Stomach (tissue), 9 donors: Measurements from ENCODE around the gene AP3B1. TPM values are rescaled to one million over a fixed set of nuclear protein-coding genes. Genes with fewer than 3 reads are reported as not detected.
"Not testable (repeated sequence)": the region's sequence is repeated elsewhere in the genome, so short reads cannot be mapped to it uniquely, and the experiment has no call there.

ENCODE experiments used
- DNase-seq, 2 donors: peaks; one replicate each; pipeline versions ENCODE4 v3.0.0 to v3.0.0-alpha.2; 2013 to 2019
- H3K27ac ChIP-seq, 5 donors: fragments of 200-600 bp in 4 of 5; sonication (generic) in 4 of 5; one replicate each; pipeline ENCODE4 v1.5.1; 2013 to 2019; ENCODE audit warnings: mild to moderate bottlenecking in 1 of 5, moderate library complexity in 1 of 5
- H3K27me3 ChIP-seq, 3 donors: fragments of 200-600 bp; sonication (generic); one replicate each; pipeline ENCODE4 v1.5.1; 2017 to 2019; ENCODE audit warnings: mixed run types in 1 of 3
- H3K36me3 ChIP-seq, 4 donors: fragments of 200-600 bp; sonication (generic); 1 replicate in 3 of 4; 2 replicates in 1 of 4; pipeline ENCODE4 v1.5.1; 2016 to 2019
- H3K4me1 ChIP-seq, 4 donors: fragments of 200-600 bp; sonication (generic); one replicate each; pipeline ENCODE4 v1.5.1; 2016 to 2019
- H3K4me3 ChIP-seq, 4 donors: fragments of 200-600 bp; sonication (generic) in 3 of 4; one replicate each; pipeline ENCODE4 v1.5.1; 2016 to 2019; ENCODE audit warnings: mild to moderate bottlenecking in 1 of 4
- H3K9me3 ChIP-seq, 4 donors: fragments of 200-600 bp; sonication (generic); one replicate each; pipeline ENCODE4 v1.5.1; 2016 to 2019
- CTCF ChIP-seq, 7 experiments: fragments of 450-650 bp in 4 of 7; fragments of 200-600 bp in 3 of 7; sonication (generic) in 3 of 7; IDR thresholded peaks; one replicate each; pipeline ENCODE4 v1.5.1; 2016 to 2019; ENCODE audit warnings: antibody characterized with exemption in 7 of 7, control low read depth in 2 of 7, mild to moderate bottlenecking in 1 of 7
- EP300 ChIP-seq: sonication (generic); formaldehyde crosslinking; IDR thresholded peaks from one replicate; pipeline ENCODE4 v1.6.1; 2017; ENCODE audit warnings: antibody characterized with exemption
- POLR2A ChIP-seq, 4 donors: fragments of 450-650 bp; IDR thresholded peaks; one replicate each; pipeline ENCODE4 v1.6.1; 2016; ENCODE audit warnings: antibody characterized with exemption in 4 of 4, control low read depth in 2 of 4, mild to moderate bottlenecking in 1 of 4, moderate library complexity in 1 of 4
- POLR2AphosphoS5 ChIP-seq, 3 donors: sonication (generic); formaldehyde crosslinking; IDR thresholded peaks; one replicate each; pipeline ENCODE4 v1.6.1; 2016; ENCODE audit warnings: antibody characterized with exemption in 3 of 3
- WGBS, 5 donors: extraction: QIAGEN DNeasy Blood & Tissue Kit in 3 of 5; methylation state at CpG; one replicate each; pipeline versions ENCODE4 v1.1.5 to v1.1.7; 2013 to 2018; 5-methylcytosine and 5-hydroxymethylcytosine counted together
- intact Hi-C: fragments of 100-400 bp; cut with DNase I; formaldehyde crosslinking; loops from one replicate; pipeline ENCODE4 v1.15.1; 2023; ENCODE audit warnings: low total_unique reads
- polyA plus RNA-seq, 3 donors: library from polyadenylated mRNA; stranded (reverse); fragments of 200-250 nt; gene quantifications; one replicate each; pipeline ENCODE4 v1.2.3, GENCODE V29; 2013
- total RNA-seq, 5 donors: library from RNA; depleted of rRNA; stranded (reverse); fragments of >200 nt; gene quantifications; one replicate each; pipeline versions ENCODE4 v1.1.0 to v1.2.3, GENCODE V29; 2014 to 2016
- donor health status: healthy with polysubstance abuse.
- donor health status: Bipolar disorder and iron deficiency.
- donor health status: healthy.

AP3B1 gene
- total and polyA plus RNA-seq, 8 donors = 15.2 to 81.0 (median 23.5) TPM

- H3K4me1 ChIP-seq = no peaks in the 10 kb centered on the region
- DNase-seq = no peak
- TF ChIP-seq POLR2A (IDR thresholded peaks at IDR 0.05) = no peak
- TF ChIP-seq POLR2AphosphoS5 (IDR thresholded peaks at IDR 0.05) = no peak
- TF ChIP-seq EP300 = no peak
- no peak for TF ChIP-seq CTCF (IDR thresholded peaks at IDR 0.05)
- intact Hi-C loops = no loop called here
- H3K9me3 ChIP-seq = no peaks in the 10 kb centered on the region
- WGBS, 5 donors = 84 to 92% (median 86%) methylated on average over 2 of the region's 2 CpGs
- no peak overlapping the region for H3K4me3 ChIP-seq
- no peaks in the 10 kb centered on the region for H3K27me3 ChIP-seq
- H3K36me3 ChIP-seq = peaks cover 0 to 43% (median 30%) of the 10 kb centered on the region in 4 donors
- H3K27ac ChIP-seq = no peak overlapping the region
Measured at GRCh38 chr5:78204241-78204640, 90.3 kb downstream of the AP3B1 start.

GRCh38 chr5:78203815-78204214, 90.7 kb downstream of the AP3B1 start:
- no peak overlapping the region for H3K4me3 ChIP-seq
- H3K27ac ChIP-seq = no peak overlapping the region
- TF ChIP-seq POLR2A (IDR thresholded peaks at IDR 0.05) = no peak
- no peak for TF ChIP-seq POLR2AphosphoS5 (IDR thresholded peaks at IDR 0.05)
- no peak for TF ChIP-seq EP300
- no peak for TF ChIP-seq CTCF (IDR thresholded peaks at IDR 0.05)
- H3K27me3 ChIP-seq = no peaks in the 10 kb centered on the region
- no peak for DNase-seq
- H3K4me1 ChIP-seq = no peaks in the 10 kb centered on the region
- no peaks in the 10 kb centered on the region for H3K9me3 ChIP-seq
- 96 to 100% (median 98%) methylated on average over 2 of the region's 2 CpGs for WGBS, 5 donors
- intact Hi-C loops = no loop called here
- peaks cover 0 to 43% (median 30%) of the 10 kb centered on the region in 4 donors for H3K36me3 ChIP-seq

- H3K27me3 ChIP-seq = no peaks in the 10 kb centered on the region
- H3K9me3 ChIP-seq = peaks cover 0 to 15% (median 4%) of the 10 kb centered on the region in 4 donors
- no peak overlapping the region for H3K27ac ChIP-seq
- no peak for TF ChIP-seq POLR2AphosphoS5 (IDR thresholded peaks at IDR 0.05)
- no peak for TF ChIP-seq CTCF (IDR thresholded peaks at IDR 0.05)
- TF ChIP-seq POLR2A (IDR thresholded peaks at IDR 0.05) = no peak
- no peak for TF ChIP-seq EP300
- intact Hi-C loops = no loop called here
- no peaks in the 10 kb centered on the region for H3K4me1 ChIP-seq
- DNase-seq = no peak
- H3K36me3 ChIP-seq = peaks cover 0 to 19% (median 7%) of the 10 kb centered on the region in 4 donors
- H3K4me3 ChIP-seq = no peak overlapping the region
- 91 to 100% (median 93%) methylated on average over 1 of the region's 1 CpG for WGBS, 5 donors
Measured at GRCh38 chr5:78190402-78190801, 104.1 kb downstream of the AP3B1 start.

- intact Hi-C loops, H3K27me3 ChIP-seq, H3K4me1 ChIP-seq, DNase-seq, H3K4me3 ChIP-seq, H3K27ac ChIP-seq: not testable (repeated sequence)
- WGBS, 5 donors = 96 to 100% (median 97%) methylated on average over 4 of the region's 4 CpGs
- H3K36me3 ChIP-seq = peaks cover 0 to 19% (median 7%) of the 10 kb centered on the region in 4 donors
- H3K9me3 ChIP-seq = peaks cover 0 to 15% (median 4%) of the 10 kb centered on the region in 4 donors
Measured at GRCh38 chr5:78188681-78189080, 105.8 kb downstream of the AP3B1 start.

GRCh38 chr5:78187172-78187571, 107.3 kb downstream of the AP3B1 start:
- no peak for TF ChIP-seq CTCF (IDR thresholded peaks at IDR 0.05)
- no peak for TF ChIP-seq EP300
- TF ChIP-seq POLR2AphosphoS5 (IDR thresholded peaks at IDR 0.05) = no peak
- no peak for TF ChIP-seq POLR2A (IDR thresholded peaks at IDR 0.05)
- H3K36me3 ChIP-seq = peaks cover 0 to 15% (median 7%) of the 10 kb centered on the region in 4 donors
- intact Hi-C loops = no loop called here
- H3K4me1 ChIP-seq = no peaks in the 10 kb centered on the region
- H3K9me3 ChIP-seq = peaks cover 0 to 15% (median 4%) of the 10 kb centered on the region in 4 donors
- DNase-seq = no peak
- no peak overlapping the region for H3K4me3 ChIP-seq
- no peaks in the 10 kb centered on the region for H3K27me3 ChIP-seq
- H3K27ac ChIP-seq = no peak overlapping the region
